ENCODE measurements around the gene CTNNA3.

- TF ChIP-seq CTCF (IDR thresholded peaks at IDR 0.05) (peak in 4 of 5 experiments; percentile 22 to 38 (median 24)), POLR2AphosphoS5 (IDR thresholded peaks at IDR 0.05) (no peak)
Measured at GRCh38 chr10:67306588-67307205, 389.3 kb downstream of the CTNNA3 start.
